Endothelial cell of hepatic sinusoid (primary cell): ENCODE results near the gene TINAGL1.
"Not testable (repeated sequence)": the region's sequence is repeated elsewhere in the genome, so short reads cannot be mapped to it uniquely, and the experiment has no call there.

ENCODE experiments used
- in situ Hi-C: cut with HindIII; loops from 2 replicates; pipeline ENCODE4 v1.10.0; 2017; ENCODE audit warnings: low sequenced_read_pairs

Gene TINAGL1

GRCh38 chr1:31583082-31583994 lies 7.0 kb downstream of the TINAGL1 start:
- in situ Hi-C loops = no loop called here

- in situ Hi-C loops = no loop called here
Observed at GRCh38 chr1:31583995-31584868, 7.9 kb downstream of the TINAGL1 start.

- in situ Hi-C loops = no loop called here
Observed at GRCh38 chr1:31584869-31585735, 8.8 kb downstream of the TINAGL1 start.

GRCh38 chr1:31585736-31586365 lies 9.5 kb downstream of the TINAGL1 start:
- in situ Hi-C loops = no loop called here

- in situ Hi-C loops = no loop called here
Observed at GRCh38 chr1:31586376-31587327, 10.3 kb downstream of the TINAGL1 start.

GRCh38 chr1:31587328-31587699 lies 11.0 kb downstream of the TINAGL1 start:
- in situ Hi-C loops = not testable (repeated sequence)

- in situ Hi-C loops = no loop called here
Observed at GRCh38 chr1:31587720-31588423, 11.6 kb downstream of the TINAGL1 start.

- in situ Hi-C loops = no loop called here
Observed at GRCh38 chr1:31588751-31589515, 12.6 kb downstream of the TINAGL1 start.

GRCh38 chr1:31591425-31592093 lies 15.2 kb downstream of the TINAGL1 start:
- in situ Hi-C loops = no loop called here

GRCh38 chr1:31592132-31592531 lies 15.8 kb downstream of the TINAGL1 start:
- in situ Hi-C loops = no loop called here

GRCh38 chr1:31593136-31593665 lies 16.9 kb downstream of the TINAGL1 start:
- in situ Hi-C loops = no loop called here

- in situ Hi-C loops = no loop called here
Observed at GRCh38 chr1:31593770-31594632, 17.7 kb downstream of the TINAGL1 start.

- in situ Hi-C loops = no loop called here
Observed at GRCh38 chr1:31595836-31596736, 19.8 kb downstream of the TINAGL1 start.

- in situ Hi-C loops = no loop called here
Observed at GRCh38 chr1:31596737-31597097, 20.4 kb downstream of the TINAGL1 start.

GRCh38 chr1:31598980-31599379 lies 22.7 kb downstream of the TINAGL1 start:
- in situ Hi-C loops = no loop called here
